Inferior parietal cortex (tissue), 1 donor: ENCODE data around the gene OPN1MW2.
"Not testable (repeated sequence)": the region's sequence is repeated elsewhere in the genome, so short reads cannot be mapped to it uniquely, and the experiment has no call there.

ENCODE experiments used
- DNase-seq: peaks from one replicate; pipeline ENCODE4 v3.0.0-alpha.2; 2016; ENCODE audit errors: extremely low spot score

The OPN1MW2 gene

GRCh38 chrX:154269245-154269644, 49.7 kb downstream of the OPN1MW2 start:
- not testable (repeated sequence) for DNase-seq
